ENCODE results near the gene LHFPL3. TPM values are rescaled to one million over a fixed set of nuclear protein-coding genes. Genes with fewer than 3 reads are reported as not detected.

LHFPL3 gene
- total and polyA plus RNA-seq, 2 experiments from 2014 or later: 0.24 TPM; not detected in 1

GRCh38 chr7:104846731-104847130 lies 518.3 kb downstream of the LHFPL3 start:
- Mint-ChIP-seq H3K27me3 (ENCODE audit: insufficient read depth, low read depth, poor library complexity) (no peaks in the 10 kb centered on the region), H3K27ac (no peak overlapping the region), H3K36me3 (ENCODE audit: low read depth) (no peaks in the 10 kb centered on the region), H3K4me1 (peaks cover 3% of the 10 kb centered on the region; the same call in 2 of the 3 replicates), H3K9me3 (no peaks in the 10 kb centered on the region), H3K4me3 (no peak overlapping the region)
- ATAC-seq (no peak), DNase-seq (ENCODE audit: low spot score) (no peak)
- Histone ChIP-seq H3K27ac (ENCODE audit: low read depth) (no peak overlapping the region), H3K27me3 (ENCODE audit: insufficient read depth) (no peaks in the 10 kb centered on the region), H3K4me1 (ENCODE audit: insufficient read depth) (no peaks in the 10 kb centered on the region), H3K4me2 (no peak overlapping the region), H3K4me3 (no peak overlapping the region), H2AFZ (no peak overlapping the region), H3K79me2 (replicated peaks; ENCODE audit: insufficient read depth) (no peaks in the 10 kb centered on the region), H3F3A (replicated peaks; ENCODE audit: low read depth) (no peaks in the 10 kb centered on the region), H4K20me1 (replicated peaks; ENCODE audit: insufficient read depth) (no peaks in the 10 kb centered on the region), H3K36me3 (ENCODE audit: insufficient read depth) (no peaks in the 10 kb centered on the region), H3K9me2 (ENCODE audit: insufficient read depth) (no peaks in the 10 kb centered on the region; the same call in 1 of the 2 replicates)
- no peak for TF ChIP-seq REST (IDR thresholded peaks at IDR 0.05; ENCODE audit: unreplicated experiment)
- no peak for TF ChIP-seq ETS1 (IDR thresholded peaks at IDR 0.05)
- no peak for TF ChIP-seq CREB1 (CRISPR knock-in tag; IDR thresholded peaks at IDR 0.05; ENCODE audit: low read depth)
- no peak for TF ChIP-seq EZH2phosphoT487 (IDR thresholded peaks at IDR 0.05; ENCODE audit: unreplicated experiment)
- no peak for TF ChIP-seq EZH2 (IDR thresholded peaks at IDR 0.05; ENCODE audit: low read depth, unreplicated experiment)
- TF ChIP-seq ZNF462 (CRISPR knock-in tag; IDR thresholded peaks at IDR 0.05): no peak
- no peak for TF ChIP-seq ZNF331 (CRISPR knock-in tag; IDR thresholded peaks at IDR 0.05; ENCODE audit: low read depth)
- TF ChIP-seq POLR2AphosphoS5 (IDR thresholded peaks at IDR 0.05; ENCODE audit: low read depth): no peak
- no peak for TF ChIP-seq STAT1 (IDR thresholded peaks at IDR 0.05; ENCODE audit: unreplicated experiment)
- TF ChIP-seq CTCF (conservative IDR thresholded peaks at IDR 0.05; ENCODE audit: low read depth in 2 of 2): no peak
- TF ChIP-seq JUNB (IDR thresholded peaks at IDR 0.05; ENCODE audit: unreplicated experiment): no peak
